ENCODE measurements around the gene NEUROD2. TPM values are rescaled to one million over a fixed set of nuclear protein-coding genes. Genes with fewer than 3 reads are reported as not detected.

Gene NEUROD2
- total and polyA plus RNA-seq, 2 donors (not counting 3 experiments of a cell fraction or from before 2014, with no cell fraction given): not detected

GRCh38 chr17:39599665-39600231 is 8.0 kb downstream of the NEUROD2 start:
- no peak overlapping the region for H2AFZ ChIP-seq (ENCODE audit: low read depth, low read length)
- peaks cover 91 to 98% of the 10 kb centered on the region in 2 experiments for H3K27me3 ChIP-seq (ENCODE audit: control insufficient read depth in 2 of 2, insufficient read depth in 2 of 2, low read length in 2 of 2)
- no peaks in the 10 kb centered on the region for H3K9me1 ChIP-seq (replicated peaks; ENCODE audit: control insufficient read depth, extremely low read depth, insufficient read depth, low read length)
- no peaks in the 10 kb centered on the region for H3K4me1 ChIP-seq (ENCODE audit: control insufficient read depth, extremely low read depth, insufficient read depth, low read length)
- no peaks in the 10 kb centered on the region for H3K79me2 ChIP-seq (ENCODE audit: control insufficient read depth, insufficient read depth, low read length)
- H3K9me3 ChIP-seq (replicated peaks; ENCODE audit: control insufficient read depth, insufficient read depth, low read length): no peaks in the 10 kb centered on the region
- H4K20me1 ChIP-seq (replicated peaks; ENCODE audit: control insufficient read depth, extremely low read depth, insufficient read depth, low read length): no peaks in the 10 kb centered on the region
- CTCF ChIA-PET: interaction anchor here (1.0 to 1.6 kb wide), 2 partner anchors 22 to 24 kb away, joined by 3 to 5 read pairs; no protein-coding TSS in a partner anchor
- intact Hi-C loops (cut with micrococcal nuclease) (no loop called here), dilution Hi-C loops (cut with MboI; ENCODE audit: extremely low pct_ligation_motif_present, low sequenced_read_pairs) (no loop called here)
- no peaks in the 10 kb centered on the region for H3K36me3 ChIP-seq (ENCODE audit: control insufficient read depth in 2 of 2, extremely low read depth in 1 of 2, insufficient read depth in 2 of 2, low read length in 2 of 2)
- no TSS peak for BruUV-seq (replicated peaks)
- FAIRE-seq: no peak
- H3K9ac ChIP-seq (replicated peaks; ENCODE audit: extremely low read depth, insufficient read depth, low read length): no peak overlapping the region
- H3K4me3 ChIP-seq (replicated peaks in 1 of 3; ENCODE audit: insufficient read depth in 1 of 3, low read depth in 1 of 3, low read length in 3 of 3): no peak overlapping the region
- no peak overlapping the region for H3K4me2 ChIP-seq (ENCODE audit: insufficient read depth, low read length)
- no peak for DNase-seq (ENCODE audit: low read depth, low spot score)
- no peak overlapping the region for H3K27ac ChIP-seq (ENCODE audit: insufficient read depth, low read depth, low read length)
- TF ChIP-seq MAX (IDR thresholded peaks at IDR 0.05; ENCODE audit: insufficient read depth, insufficient read length) (no peak), EZH2 (IDR thresholded peaks at IDR 0.05; ENCODE audit: borderline replicate concordance, low read depth, low read length, severe bottlenecking) (peak; percentile 62)
- POLR2A ChIA-PET: no interaction called here

- Histone ChIP-seq H3K4me2 (ENCODE audit: insufficient read depth, low read length) (no peak overlapping the region), H3K79me2 (ENCODE audit: control insufficient read depth, insufficient read depth, low read length) (no peaks in the 10 kb centered on the region), H3K27ac (ENCODE audit: insufficient read depth, low read depth, low read length) (no peak overlapping the region), H3K36me3 (ENCODE audit: control insufficient read depth in 2 of 2, extremely low read depth in 1 of 2, insufficient read depth in 2 of 2, low read length in 2 of 2) (no peaks in the 10 kb centered on the region), H3K9ac (replicated peaks; ENCODE audit: extremely low read depth, insufficient read depth, low read length) (no peak overlapping the region), H3K4me3 (replicated peaks in 1 of 3; ENCODE audit: insufficient read depth in 1 of 3, low read depth in 1 of 3, low read length in 3 of 3) (no peak overlapping the region), H4K20me1 (replicated peaks; ENCODE audit: control insufficient read depth, extremely low read depth, insufficient read depth, low read length) (no peaks in the 10 kb centered on the region), H3K9me3 (replicated peaks; ENCODE audit: control insufficient read depth, insufficient read depth, low read length) (no peaks in the 10 kb centered on the region), H3K4me1 (ENCODE audit: control insufficient read depth, extremely low read depth, insufficient read depth, low read length) (no peaks in the 10 kb centered on the region), H2AFZ (ENCODE audit: low read depth, low read length) (no peak overlapping the region), H3K27me3 (ENCODE audit: control insufficient read depth in 2 of 2, insufficient read depth in 2 of 2, low read length in 2 of 2) (peaks cover 91 to 93% of the 10 kb centered on the region in 2 experiments), H3K9me1 (replicated peaks; ENCODE audit: control insufficient read depth, extremely low read depth, insufficient read depth, low read length) (no peaks in the 10 kb centered on the region)
- no TSS peak for BruUV-seq (replicated peaks)
- ChIA-PET POLR2A (no interaction called here), CTCF (interaction anchor here (1.0 to 1.7 kb wide), 3 partner anchors 23 kb away, joined by 3 to 8 read pairs (median 5); no protein-coding TSS in a partner anchor)
- no peak for TF ChIP-seq POLR2AphosphoS5 (IDR thresholded peaks at IDR 0.05; ENCODE audit: insufficient read depth, low read depth, low read length)
- TF ChIP-seq GATA2 (IDR thresholded peaks at IDR 0.05; ENCODE audit: insufficient read depth, insufficient read length, low read depth, low read length): no peak
- peak; percentile 94 for TF ChIP-seq EZH2 (IDR thresholded peaks at IDR 0.05; ENCODE audit: borderline replicate concordance, low read depth, low read length, severe bottlenecking)
- FAIRE-seq (no peak), DNase-seq (ENCODE audit: low read depth, low spot score) (no peak)
- intact Hi-C loops (cut with micrococcal nuclease): no loop called here
- dilution Hi-C loops (cut with MboI; ENCODE audit: extremely low pct_ligation_motif_present, low sequenced_read_pairs): no loop called here
Observed at GRCh38 chr17:39599004-39599664, 8.6 kb downstream of the NEUROD2 start.

Data from endothelial cell of umbilical vein (primary cell).